NCI-H2196 (cell line): ENCODE results near the gene KDM8.
"Not testable (repeated sequence)": the region's sequence is repeated elsewhere in the genome, so short reads cannot be mapped to it uniquely, and the experiment has no call there.

Experiments
- DNase-seq: peaks from one replicate; lab custom pipeline; 2025; ENCODE audit not compliant: unreplicated experiment; lab: John Stamatoyannopoulos, UW

KDM8 gene

DNA sequence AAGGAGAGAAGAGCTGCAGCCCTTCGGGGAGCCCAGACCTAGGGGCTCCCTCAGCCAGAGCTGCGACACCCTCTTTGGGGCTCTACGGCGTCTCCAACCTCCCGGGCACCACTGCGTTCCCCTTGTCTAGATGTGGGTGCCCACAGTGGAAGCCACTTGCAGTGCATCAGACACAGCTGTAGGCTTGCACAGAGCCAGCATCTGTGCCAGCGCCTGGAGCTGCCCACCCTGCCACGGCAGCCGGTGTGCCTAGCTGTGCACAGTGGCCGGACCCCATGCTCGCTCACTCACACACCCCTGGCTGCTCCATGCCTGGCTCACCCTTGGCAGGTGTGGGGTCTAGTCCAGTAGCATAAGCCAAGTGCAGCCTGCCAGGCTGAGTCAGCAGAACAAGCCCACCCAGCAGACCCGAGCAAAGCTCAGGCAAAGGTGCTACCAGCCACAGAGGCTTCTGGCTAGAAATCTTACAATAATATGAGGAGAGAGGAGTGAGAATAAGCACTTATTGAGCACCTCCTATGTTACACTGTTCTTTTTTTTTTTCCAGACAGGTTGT is 12.9 kb upstream of the KDM8 start:
- DNase-seq = no peak

DNA sequence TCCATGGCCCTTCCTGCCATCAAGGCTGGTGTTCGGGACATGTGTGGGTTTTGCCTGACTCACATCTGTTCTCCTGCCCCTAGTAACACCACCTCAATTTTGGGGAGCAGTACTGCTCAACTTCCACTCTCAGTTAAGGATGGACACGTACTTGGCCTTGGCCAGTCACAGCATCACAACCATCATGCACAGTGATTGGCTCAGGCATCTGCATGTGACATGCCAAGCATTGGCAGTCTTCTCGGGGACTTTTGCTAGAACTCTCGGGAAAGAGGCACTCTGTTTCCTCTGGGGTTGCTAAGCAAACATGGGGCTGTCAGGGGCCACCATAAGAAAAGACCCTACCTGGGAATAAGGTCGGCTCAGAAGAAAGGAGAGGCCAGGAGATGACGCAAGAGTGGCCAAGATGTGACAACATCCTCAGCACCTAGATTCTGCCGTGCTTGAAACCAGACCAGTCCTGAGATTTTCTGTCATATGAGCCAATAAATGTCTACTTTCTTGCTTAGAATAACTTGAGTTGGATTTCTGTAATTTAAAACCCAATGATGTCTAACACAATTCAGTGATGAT is 11.9 kb upstream of the KDM8 start:
- DNase-seq = no peak

DNA sequence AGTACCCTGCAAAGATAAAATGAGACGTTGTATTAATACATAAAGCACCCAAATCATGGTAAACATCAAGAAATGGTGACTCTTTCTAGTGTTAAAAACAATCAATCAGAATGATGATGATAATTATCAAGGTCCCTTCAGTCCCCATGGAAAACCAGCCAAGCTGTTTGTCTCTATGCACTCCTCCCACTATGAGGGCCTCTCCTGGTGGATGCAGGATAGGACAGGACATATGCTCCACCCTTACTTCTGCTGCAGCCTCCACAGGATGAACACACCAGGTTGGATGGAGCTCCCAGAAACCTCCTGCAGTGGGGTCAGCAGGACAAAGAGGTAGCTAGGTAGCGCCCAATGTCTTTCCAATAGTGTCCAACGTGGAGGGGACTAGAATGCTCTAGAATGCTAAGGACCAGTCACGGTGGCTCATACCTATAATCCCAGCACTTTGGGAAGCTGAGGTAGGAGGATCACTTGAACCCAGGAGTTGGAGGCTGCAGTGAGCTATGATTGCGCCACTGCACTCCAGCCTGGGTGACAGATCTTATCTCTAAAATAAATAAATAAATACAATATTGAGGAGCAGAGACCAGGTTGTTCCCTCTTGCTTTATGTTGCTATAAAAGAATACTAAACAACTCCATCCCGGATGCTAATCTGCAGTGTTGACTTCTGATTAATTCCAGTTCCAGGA is 9.9 kb upstream of the KDM8 start:
- DNase-seq = no peak

DNA sequence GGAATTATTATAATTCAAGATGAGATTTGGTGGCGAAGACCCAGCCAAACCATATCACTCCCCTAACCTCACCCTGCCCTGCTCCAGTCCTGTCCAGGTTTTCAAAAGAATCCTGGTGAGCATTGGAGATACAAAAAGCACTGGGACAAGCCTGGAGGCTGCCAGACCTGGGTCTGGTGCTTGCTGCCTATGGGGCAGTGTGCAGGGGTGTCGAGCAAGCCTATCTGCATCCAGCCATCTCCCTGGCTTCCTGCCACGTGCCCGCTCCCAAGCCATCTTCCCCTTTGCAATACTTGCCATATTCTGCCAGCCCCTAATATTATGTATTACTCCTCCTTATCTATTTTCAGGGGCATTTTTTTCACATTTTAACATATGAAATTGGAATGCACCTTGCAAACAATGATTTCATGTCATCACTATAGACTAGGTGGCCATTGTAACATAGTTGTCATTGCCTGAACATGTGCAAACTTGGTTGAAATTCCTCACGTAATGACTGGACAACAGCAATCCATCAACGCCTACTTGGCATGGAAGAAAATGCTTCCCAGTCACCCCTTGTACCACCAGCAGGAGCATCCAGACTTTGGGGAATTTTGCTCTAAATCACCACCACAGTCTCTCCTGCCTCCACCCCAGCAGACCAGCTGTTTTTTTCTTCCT is 8.1 kb upstream of the KDM8 start:
- no peak for DNase-seq

DNA sequence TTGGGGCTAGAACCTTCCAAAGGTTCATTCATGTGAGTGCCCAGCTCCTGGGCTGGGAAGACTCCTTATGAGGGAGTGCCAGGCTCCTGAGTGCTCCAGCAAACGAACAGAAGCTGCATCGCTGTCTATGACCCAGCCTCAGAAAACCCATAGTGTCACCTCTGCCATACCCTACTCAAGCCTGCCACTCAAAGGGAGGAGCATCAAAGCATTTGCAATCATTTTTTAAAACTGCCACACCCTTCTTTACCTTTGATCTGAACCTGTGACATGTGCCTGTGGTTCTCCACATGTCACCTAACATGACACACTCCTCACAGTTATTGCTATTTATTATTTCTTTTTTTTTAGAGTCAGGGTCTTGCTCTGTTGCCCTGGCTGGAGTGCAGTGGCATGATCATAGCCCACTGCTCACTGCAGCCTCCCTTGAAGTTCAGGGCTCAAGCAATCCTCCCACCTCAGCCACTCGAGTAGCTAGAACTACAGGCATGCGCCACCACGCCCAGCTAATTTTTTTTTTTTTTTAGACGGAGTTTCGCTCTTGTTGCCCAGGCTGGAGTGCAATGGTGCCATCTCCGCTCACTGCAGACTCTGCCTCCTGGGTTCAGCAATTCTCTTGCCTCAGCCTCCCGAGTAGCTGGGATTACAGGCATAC is 7.3 kb upstream of the KDM8 start:
- DNase-seq = no peak

DNA sequence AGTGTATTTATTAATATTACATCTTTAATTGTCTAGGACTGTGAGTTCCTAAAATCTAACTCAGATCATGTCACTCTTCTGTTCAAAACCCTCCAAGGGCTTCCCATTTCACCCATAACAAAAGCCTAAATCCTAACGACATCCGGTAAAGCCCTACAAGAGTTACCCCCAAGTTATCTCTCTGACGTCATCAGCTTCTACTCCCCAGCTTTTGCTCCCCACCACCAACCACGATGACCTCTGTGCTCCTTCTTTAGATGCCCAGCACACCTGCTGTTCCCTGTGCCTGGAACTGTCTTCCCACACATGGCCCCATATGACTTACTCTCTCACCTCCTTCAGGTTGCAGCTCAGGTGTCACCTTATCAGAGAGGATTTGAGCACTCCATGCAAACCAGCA is 6.3 kb upstream of the KDM8 start:
- DNase-seq = no peak

DNA sequence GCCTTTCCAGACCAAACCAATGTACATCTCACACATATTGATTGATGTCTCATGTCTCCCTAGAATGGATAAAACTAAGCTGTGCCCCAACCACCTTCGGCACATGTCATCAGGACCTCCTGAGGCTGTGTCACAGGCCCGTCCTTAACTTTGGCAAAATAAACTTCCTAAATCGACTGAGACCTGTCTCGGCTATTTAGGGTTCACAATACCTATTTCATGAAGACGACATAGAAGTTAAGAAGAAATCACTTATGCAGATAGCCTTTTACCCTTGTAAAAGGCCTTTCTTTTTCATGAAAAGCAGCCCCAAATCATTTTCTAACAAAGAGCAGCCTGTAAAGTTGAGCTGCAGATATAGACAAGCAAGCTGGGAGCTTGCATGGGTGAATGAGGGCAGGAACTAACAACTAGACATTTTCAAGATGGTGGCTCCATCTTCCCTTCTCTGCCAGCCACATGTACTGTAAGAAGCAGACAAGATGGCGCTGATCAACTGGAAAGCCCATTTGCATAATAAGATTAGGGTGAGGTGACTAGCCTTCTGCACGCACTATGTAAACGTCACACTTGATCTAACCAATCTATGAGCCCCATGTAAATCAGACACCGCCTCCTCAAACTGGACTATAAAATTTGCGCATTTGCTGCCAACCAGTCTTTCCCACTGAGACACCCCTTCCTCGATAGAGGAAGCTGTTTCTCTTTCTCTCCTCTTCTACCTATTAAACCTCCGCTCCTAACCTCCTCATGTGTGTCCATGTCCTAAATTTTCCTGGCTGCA is 4.7 kb upstream of the KDM8 start:
- DNase-seq = no peak

DNA sequence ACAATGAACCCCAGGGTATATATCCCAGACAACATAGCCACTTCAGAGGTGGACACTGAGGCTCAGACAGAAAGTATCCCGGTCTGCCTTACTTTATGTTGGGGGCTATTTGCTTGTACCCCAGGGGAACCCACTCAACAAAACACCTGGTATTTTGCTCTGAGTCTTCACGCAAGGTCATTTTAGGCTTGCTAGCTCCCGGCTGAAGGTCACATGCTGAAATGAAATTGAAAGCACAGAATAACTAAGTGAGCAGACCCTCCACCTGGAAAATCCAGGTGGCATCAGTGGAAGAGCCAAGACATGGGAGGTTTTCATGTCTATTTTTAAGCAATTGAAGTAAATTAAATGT is 4.1 kb upstream of the KDM8 start:
- no peak for DNase-seq

DNA sequence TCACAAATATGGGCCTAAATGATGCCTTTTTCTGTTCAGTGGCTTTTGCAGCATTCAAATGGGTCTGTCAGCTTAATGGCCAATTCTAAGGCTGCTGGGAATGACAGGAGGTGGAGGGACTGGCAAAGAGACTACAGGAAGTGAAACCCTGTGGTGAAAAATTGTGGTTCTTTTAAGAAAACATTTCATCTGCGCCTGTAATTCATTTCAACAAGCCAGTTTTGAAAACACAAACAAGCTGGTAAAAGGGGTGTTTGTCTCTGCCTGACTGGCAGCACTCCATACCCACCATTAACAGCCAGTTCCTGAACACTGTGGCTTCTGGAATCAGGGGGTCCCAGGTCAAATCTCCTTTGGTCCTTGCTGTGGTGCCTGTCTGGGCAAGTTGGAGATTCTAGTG is 3.6 kb upstream of the KDM8 start:
- no peak for DNase-seq

DNA sequence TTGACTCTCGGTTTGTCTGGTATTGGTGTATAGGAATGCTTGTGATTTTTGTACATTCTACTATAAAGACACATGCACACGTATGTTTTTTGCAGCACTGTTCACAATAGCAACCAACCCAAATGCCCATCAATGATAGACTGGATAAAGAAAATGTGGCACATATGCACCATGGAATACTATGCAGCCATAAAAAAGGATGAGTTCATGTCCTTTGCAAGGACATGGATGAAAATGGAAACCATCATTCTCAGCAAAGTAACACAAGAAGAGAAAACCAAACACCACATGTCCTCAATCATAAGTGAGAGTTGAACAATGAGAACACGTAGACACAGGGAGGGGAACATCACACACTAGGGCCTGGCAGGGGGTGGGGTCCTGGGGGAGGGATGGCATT is 2.4 kb upstream of the KDM8 start:
- DNase-seq = not testable (repeated sequence)

DNA sequence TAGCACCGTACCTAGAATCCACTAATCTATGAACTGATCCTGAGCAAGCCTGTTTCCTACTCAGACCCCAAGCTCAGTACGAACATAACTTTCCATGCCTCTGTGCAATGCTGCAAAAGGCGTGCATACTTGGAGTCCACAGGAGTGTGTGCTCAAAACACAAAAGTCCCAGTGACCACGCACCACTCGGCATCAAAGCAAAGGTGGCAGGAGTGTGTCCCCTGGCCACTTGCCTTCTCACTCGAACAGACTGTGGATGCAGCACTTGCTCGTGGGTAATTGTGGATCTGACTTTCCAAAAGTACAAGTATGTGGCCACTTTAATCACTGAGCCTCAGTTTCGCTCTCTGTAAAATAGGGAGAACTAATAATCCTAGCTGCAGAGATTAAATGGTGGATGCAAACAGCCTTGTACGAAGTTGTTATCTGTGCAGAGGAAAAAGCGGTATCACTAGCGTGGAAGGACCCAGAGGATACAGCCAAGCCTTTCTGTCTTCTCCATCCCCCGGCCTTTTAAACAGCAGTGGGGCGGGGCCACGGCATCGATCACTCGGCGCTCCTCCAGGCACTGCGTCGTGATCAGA is 311 bp upstream of the KDM8 start:
- peak; percentile 94 for DNase-seq

DNA sequence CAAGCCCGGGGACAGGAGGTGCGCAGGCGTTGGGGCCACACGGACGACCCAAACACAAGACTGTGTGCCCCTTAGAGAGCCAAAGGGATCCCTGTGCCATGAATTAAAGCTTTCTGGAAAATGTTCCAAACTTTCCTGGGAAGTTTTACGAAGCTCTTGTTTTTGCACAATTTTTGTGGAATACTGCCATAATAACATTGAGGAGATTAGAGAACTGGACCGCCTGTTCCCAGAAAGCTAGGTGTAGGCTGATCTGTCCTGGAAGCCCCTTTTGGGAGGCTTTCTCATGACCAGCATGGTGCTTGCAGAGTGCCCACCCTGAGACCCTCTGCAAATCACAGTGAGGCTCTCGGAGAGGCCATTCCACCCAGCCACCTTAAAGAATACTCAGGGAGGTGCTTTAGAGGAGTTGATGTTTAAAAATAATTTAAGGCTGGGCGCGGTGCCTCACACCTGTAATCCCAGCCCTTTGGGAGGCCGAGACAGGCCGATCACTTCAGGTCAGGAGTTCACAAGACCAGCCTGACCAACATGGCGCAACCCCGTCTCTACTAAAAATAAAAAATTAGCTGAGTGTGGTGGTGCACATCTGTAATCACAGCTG is 1.1 kb downstream of the KDM8 start:
- DNase-seq = no peak

DNA sequence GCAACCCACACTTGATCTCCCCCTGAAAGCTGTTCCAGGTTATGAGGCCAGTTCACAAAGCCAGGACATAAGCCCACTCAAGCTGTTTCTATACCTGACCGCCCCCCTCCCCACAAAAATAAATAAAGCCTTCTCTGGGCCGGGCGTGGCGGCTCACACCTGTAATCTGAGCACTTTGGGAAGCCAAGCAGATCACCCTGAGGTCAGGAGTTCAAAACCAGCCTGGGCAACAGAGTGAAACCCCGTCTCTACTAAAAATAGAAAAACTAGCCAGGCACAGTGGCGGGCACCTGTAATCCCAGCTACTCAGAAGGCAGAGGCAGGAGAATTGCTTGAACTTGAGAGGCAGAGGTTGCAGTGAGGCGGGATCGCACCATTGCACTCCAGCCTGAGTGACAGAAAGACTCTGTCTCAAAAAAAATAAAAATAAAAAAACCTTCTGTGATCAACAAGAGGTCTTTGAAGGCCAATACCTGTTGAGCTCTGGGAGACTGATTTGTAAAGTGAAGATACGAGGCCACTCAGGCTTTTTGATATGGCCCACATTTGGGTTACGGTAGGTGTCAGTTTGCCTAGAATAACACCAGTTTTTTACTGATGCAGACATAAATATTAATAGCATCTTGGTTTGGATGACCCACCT is 2.2 kb downstream of the KDM8 start:
- DNase-seq = no peak

DNA sequence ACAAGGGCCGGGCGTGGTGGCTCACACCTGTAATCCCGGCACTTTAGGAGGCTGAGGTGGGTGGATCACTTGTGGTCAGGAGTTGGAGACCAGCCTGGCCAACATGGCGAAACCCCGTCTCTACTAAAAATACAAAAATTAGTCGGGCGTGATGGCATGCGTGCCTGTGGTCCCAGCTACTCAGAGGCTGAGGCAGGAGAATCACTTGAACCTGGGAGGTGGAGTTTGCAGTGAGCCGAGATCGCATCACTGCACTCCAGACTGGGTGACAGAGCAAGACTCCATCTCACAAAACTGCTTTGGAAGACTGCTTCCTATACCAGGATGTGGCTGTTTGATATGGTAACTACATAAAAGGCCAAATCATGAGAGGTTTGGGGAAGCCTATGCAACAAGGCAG is 3.8 kb downstream of the KDM8 start:
- not testable (repeated sequence) for DNase-seq

DNA sequence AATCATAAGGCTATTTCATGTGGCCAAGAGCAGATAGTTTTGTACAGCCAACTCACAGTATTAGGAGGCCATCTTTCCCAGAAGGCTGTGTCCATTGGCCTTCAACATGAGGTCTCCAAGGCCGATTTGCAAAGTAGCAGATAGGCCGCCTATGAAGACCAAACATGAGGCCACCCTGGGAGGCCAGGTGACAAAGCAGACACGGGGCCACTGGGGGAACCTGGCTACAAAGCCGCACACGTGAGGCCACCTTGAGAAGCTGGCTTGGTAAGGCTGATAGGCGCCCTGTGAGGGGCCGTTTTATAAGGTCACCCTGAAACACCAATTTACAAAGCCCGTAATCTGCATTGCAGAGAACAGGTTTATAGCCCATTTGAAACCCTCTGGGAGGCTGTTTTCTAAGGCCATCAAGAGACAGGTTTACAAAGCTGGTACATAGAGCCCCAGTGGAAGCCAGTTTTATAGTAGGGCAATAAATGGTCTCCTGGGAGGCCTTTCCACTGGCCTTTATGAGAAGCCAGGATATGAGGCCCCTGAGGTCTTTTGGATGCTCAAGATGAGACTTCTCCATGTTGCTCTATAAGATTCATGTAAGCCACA is 4.9 kb downstream of the KDM8 start:
- no peak for DNase-seq

DNA sequence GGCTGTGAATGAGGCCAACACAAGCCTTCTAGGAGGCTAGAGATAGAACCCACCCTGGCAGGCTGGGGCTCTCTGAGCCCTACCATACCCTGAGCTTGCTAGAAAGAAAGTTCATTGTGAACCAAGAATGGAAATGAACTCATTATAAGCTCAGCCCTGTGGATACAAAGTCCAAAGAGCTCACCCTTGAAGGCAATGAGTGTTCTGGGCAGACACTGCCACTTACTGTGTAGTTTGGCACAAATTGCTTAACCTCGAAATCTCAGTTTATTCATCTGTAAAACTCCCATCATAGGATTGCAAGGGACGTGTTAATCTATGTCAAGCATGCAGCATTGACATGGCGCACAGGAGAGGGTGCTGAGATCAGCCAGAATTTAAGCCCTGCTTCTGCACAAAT is 5.5 kb downstream of the KDM8 start:
- no peak for DNase-seq

DNA sequence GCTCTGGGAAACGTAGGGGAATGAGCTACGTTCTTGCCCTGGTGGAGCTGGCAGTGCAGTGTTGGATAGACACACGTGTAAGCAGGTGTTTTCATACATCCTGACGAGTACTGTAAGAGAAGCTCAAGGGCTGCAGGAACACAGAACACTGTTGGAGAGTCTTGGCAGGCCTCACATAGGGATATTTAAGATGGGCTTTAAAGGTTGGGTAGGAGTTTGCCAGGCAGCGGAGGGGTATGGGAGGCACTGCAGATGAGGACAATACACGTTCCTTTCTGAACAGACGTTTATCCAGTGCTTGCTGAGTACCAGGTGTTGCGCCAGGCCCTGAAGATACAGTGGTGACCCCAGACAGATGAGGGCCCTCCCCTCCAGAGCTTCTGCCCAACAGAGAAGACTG is 6.3 kb downstream of the KDM8 start:
- DNase-seq = no peak

DNA sequence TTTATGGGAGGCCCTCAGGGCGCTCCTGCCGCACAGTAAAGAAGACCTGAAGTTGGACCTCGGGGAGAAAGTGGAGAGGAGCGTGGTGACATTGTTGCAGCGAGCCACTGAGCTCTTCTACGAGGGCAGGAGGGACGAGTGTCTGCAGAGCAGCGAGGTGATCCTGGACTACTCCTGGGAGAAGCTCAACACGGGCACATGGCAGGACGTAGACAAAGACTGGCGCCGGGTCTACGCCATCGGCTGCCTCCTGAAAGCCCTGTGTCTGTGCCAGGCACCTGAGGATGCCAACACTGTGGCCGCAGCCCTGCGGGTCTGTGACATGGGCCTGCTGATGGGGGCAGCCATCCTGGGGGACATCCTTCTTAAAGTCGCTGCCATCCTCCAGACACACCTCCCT is 6.8 kb downstream of the KDM8 start:
- no peak for DNase-seq

DNA sequence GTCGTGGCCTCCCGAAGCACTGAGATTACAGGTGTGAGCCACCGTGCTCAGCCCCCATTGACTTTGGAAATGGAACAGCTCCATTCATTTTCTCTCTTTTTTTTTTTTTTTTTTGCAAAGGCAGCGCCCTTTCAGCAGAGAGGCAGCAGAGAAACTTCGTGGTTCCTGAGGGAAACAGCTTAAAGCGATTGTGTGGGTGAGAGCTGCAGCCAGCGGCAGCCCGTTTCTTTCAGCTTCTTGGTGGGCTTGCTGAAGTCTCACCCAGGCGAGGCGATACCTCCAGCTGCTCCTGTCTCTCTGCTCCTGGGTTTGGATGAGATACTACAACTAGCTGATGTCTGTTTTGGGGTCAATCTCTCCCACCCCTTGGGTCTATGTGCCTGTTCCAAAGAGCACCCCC is 7.7 kb downstream of the KDM8 start:
- no peak for DNase-seq
